Type B pancreatic cell (in vitro differentiated cells): Measurements from ENCODE around the gene FAM181A. TPM values are rescaled to one million over a fixed set of nuclear protein-coding genes. Genes with fewer than 3 reads are reported as not detected.

ENCODE experiments used
- DNase-seq: peaks from one replicate; pipeline ENCODE4 v3.0.0; 2021; ENCODE audit warnings: mixed read lengths; ENCODE audit not compliant: unreplicated experiment; ENCODE audit errors: extremely low spot score
- H3K27ac Mint-ChIP-seq: 2 replicates; pipeline ENCODE4 v1.8.0; 2021; ENCODE audit warnings: mild to moderate bottlenecking, mixed read lengths
- H3K27me3 Mint-ChIP-seq: 2 replicates; pipeline ENCODE4 v1.8.0; 2021; ENCODE audit warnings: mixed read lengths
- H3K36me3 Mint-ChIP-seq: 2 replicates; pipeline ENCODE4 v1.8.0; 2021; ENCODE audit warnings: mixed read lengths
- H3K4me1 Mint-ChIP-seq: one replicate; pipeline ENCODE4 v1.8.0; 2021; ENCODE audit warnings: mixed read lengths; ENCODE audit not compliant: unreplicated experiment
- H3K4me3 Mint-ChIP-seq: 2 replicates; pipeline ENCODE4 v1.8.0; 2021; ENCODE audit warnings: mild to moderate bottlenecking, mixed read lengths
- H3K9me3 Mint-ChIP-seq: 2 replicates; pipeline ENCODE4 v1.8.0; 2021; ENCODE audit warnings: mixed read lengths
- CTCF ChIP-seq: fragments of 200-600 bp; sonication (generic); conservative IDR thresholded peaks from 2 replicates; pipeline ENCODE4 v1.5.0; 2021; ENCODE audit warnings: antibody characterized with exemption, mild to moderate bottlenecking
- total RNA-seq: library from RNA; stranded (reverse); gene quantifications from 2 replicates; pipeline ENCODE4 v1.2.1, GENCODE V29; 2021; ENCODE audit warnings: low replicate concordance

Gene FAM181A
- total RNA-seq, 1 donor from 2014 or later = 1.2 TPM

- no peak for DNase-seq
- no peak overlapping the region for H3K27ac Mint-ChIP-seq
- H3K4me3 Mint-ChIP-seq = no peak overlapping the region
- peaks cover 17% of the 10 kb centered on the region for H3K27me3 Mint-ChIP-seq
- H3K9me3 Mint-ChIP-seq = peaks cover 6% of the 10 kb centered on the region
- H3K4me1 Mint-ChIP-seq = no peaks in the 10 kb centered on the region
- H3K36me3 Mint-ChIP-seq = no peaks in the 10 kb centered on the region
- no peak for TF ChIP-seq CTCF
These were observed 42.2 kb upstream of the FAM181A start for GRCh38 chr14:93884950-93885349.

- H3K27ac Mint-ChIP-seq = no peak overlapping the region
- no peaks in the 10 kb centered on the region for H3K4me1 Mint-ChIP-seq
- DNase-seq = no peak
- H3K27me3 Mint-ChIP-seq = peaks cover 20% of the 10 kb centered on the region
- no peak overlapping the region for H3K4me3 Mint-ChIP-seq
- no peaks in the 10 kb centered on the region for H3K36me3 Mint-ChIP-seq
- H3K9me3 Mint-ChIP-seq = peaks cover 6% of the 10 kb centered on the region
- TF ChIP-seq CTCF = no peak
These were observed 38.1 kb upstream of the FAM181A start for GRCh38 chr14:93888995-93889394.

- no peak overlapping the region for H3K4me3 Mint-ChIP-seq
- no peaks in the 10 kb centered on the region for H3K4me1 Mint-ChIP-seq
- DNase-seq = no peak
- TF ChIP-seq CTCF = no peak
- H3K27ac Mint-ChIP-seq = no peak overlapping the region
- peaks cover 16% of the 10 kb centered on the region for H3K27me3 Mint-ChIP-seq
- no peaks in the 10 kb centered on the region for H3K36me3 Mint-ChIP-seq
- peaks cover 2% of the 10 kb centered on the region for H3K9me3 Mint-ChIP-seq
These were observed 37.2 kb upstream of the FAM181A start for GRCh38 chr14:93889739-93890483.

GRCh38 chr14:93891756-93892504, 35.2 kb upstream of the FAM181A start:
- no peak for TF ChIP-seq CTCF
- no peaks in the 10 kb centered on the region for H3K36me3 Mint-ChIP-seq
- H3K4me1 Mint-ChIP-seq = no peaks in the 10 kb centered on the region
- no peak for DNase-seq
- H3K4me3 Mint-ChIP-seq = no peak overlapping the region
- no peak overlapping the region for H3K27ac Mint-ChIP-seq
- peaks cover 13% of the 10 kb centered on the region for H3K27me3 Mint-ChIP-seq
- no peaks in the 10 kb centered on the region for H3K9me3 Mint-ChIP-seq

- TF ChIP-seq CTCF = no peak
- no peak for DNase-seq
- H3K27ac Mint-ChIP-seq = no peak overlapping the region
- H3K36me3 Mint-ChIP-seq = no peaks in the 10 kb centered on the region
- H3K27me3 Mint-ChIP-seq = peaks cover 12% of the 10 kb centered on the region
- no peaks in the 10 kb centered on the region for H3K4me1 Mint-ChIP-seq
- H3K9me3 Mint-ChIP-seq = no peaks in the 10 kb centered on the region
- no peak overlapping the region for H3K4me3 Mint-ChIP-seq
These were observed 34.7 kb upstream of the FAM181A start for GRCh38 chr14:93892505-93892839.
